ENCODE results near the gene KRT71. TPM values are rescaled to one million over a fixed set of nuclear protein-coding genes. Genes with fewer than 3 reads are reported as not detected.

KRT71 gene
- total RNA-seq, 3 donors from 2014 or later = 0.16 TPM; not detected in 2

- Histone ChIP-seq H3K9me3 (no peaks in the 10 kb centered on the region), H3K27me3 (no peaks in the 10 kb centered on the region), H3K36me3 (no peaks in the 10 kb centered on the region), H3K4me1 (no peaks in the 10 kb centered on the region), H3K27ac (no peak overlapping the region), H3K4me3 (no peak overlapping the region)
- no peak for DNase-seq (ENCODE audit: low spot score in 2 of 2)
- TF ChIP-seq POLR2A (IDR thresholded peaks at IDR 0.05) (no peak), CTCF (IDR thresholded peaks at IDR 0.05) (no peak), POLR2AphosphoS5 (IDR thresholded peaks at IDR 0.05) (no peak)
- intact Hi-C loops (cut with DNase I; ENCODE audit: low total_unique reads) = no loop called here
Measured at GRCh38 chr12:52559979-52560378, 7.0 kb upstream of the KRT71 start.

GRCh38 chr12:52558781-52559445 lies 6.0 kb upstream of the KRT71 start:
- Histone ChIP-seq H3K27me3 (no peaks in the 10 kb centered on the region), H3K4me1 (no peaks in the 10 kb centered on the region), H3K36me3 (no peaks in the 10 kb centered on the region), H3K4me3 (no peak overlapping the region), H3K27ac (no peak overlapping the region), H3K9me3 (no peaks in the 10 kb centered on the region)
- DNase-seq (ENCODE audit: low spot score in 2 of 2) = no peak
- TF ChIP-seq CTCF (IDR thresholded peaks at IDR 0.05) (no peak), POLR2A (IDR thresholded peaks at IDR 0.05) (no peak), POLR2AphosphoS5 (IDR thresholded peaks at IDR 0.05) (no peak)
- intact Hi-C loops (cut with DNase I; ENCODE audit: low total_unique reads) = no loop called here

GRCh38 chr12:52557476-52557875 lies 4.5 kb upstream of the KRT71 start:
- no peaks in the 10 kb centered on the region for H3K4me1 ChIP-seq
- no peaks in the 10 kb centered on the region for H3K27me3 ChIP-seq
- intact Hi-C loops (cut with DNase I; ENCODE audit: low total_unique reads) = no loop called here
- no peak overlapping the region for H3K27ac ChIP-seq
- DNase-seq (ENCODE audit: low spot score in 2 of 2) = no peak
- TF ChIP-seq CTCF (IDR thresholded peaks at IDR 0.05) (no peak), POLR2A (IDR thresholded peaks at IDR 0.05) (no peak), POLR2AphosphoS5 (IDR thresholded peaks at IDR 0.05) (no peak)
- H3K36me3 ChIP-seq = no peaks in the 10 kb centered on the region
- no peak overlapping the region for H3K4me3 ChIP-seq
- H3K9me3 ChIP-seq = no peaks in the 10 kb centered on the region

- no peaks in the 10 kb centered on the region for H3K4me1 ChIP-seq
- no peaks in the 10 kb centered on the region for H3K27me3 ChIP-seq
- intact Hi-C loops (cut with DNase I; ENCODE audit: low total_unique reads) = no loop called here
- no peak overlapping the region for H3K4me3 ChIP-seq
- TF ChIP-seq POLR2A (IDR thresholded peaks at IDR 0.05) (no peak), POLR2AphosphoS5 (IDR thresholded peaks at IDR 0.05) (no peak), CTCF (IDR thresholded peaks at IDR 0.05) (no peak)
- no peak for DNase-seq (ENCODE audit: low spot score in 2 of 2)
- no peaks in the 10 kb centered on the region for H3K36me3 ChIP-seq
- H3K9me3 ChIP-seq = no peaks in the 10 kb centered on the region
- H3K27ac ChIP-seq = no peak overlapping the region
Measured at GRCh38 chr12:52555577-52555976, 2.6 kb upstream of the KRT71 start.

GRCh38 chr12:52552055-52552454 lies 890 bp downstream of the KRT71 start:
- DNase-seq (ENCODE audit: low spot score in 2 of 2) = no peak
- H3K27ac ChIP-seq = no peak overlapping the region
- H3K4me3 ChIP-seq = no peak overlapping the region
- intact Hi-C loops (cut with DNase I; ENCODE audit: low total_unique reads) = no loop called here
- TF ChIP-seq CTCF (IDR thresholded peaks at IDR 0.05) = no peak
- H3K9me3 ChIP-seq = no peaks in the 10 kb centered on the region
- no peaks in the 10 kb centered on the region for H3K4me1 ChIP-seq
- no peaks in the 10 kb centered on the region for H3K27me3 ChIP-seq
- H3K36me3 ChIP-seq = no peaks in the 10 kb centered on the region
